Skin epidermis (tissue), 12 donors: ENCODE data around the gene LUC7L2.
"Not testable (repeated sequence)": the region's sequence is repeated elsewhere in the genome, so short reads cannot be mapped to it uniquely, and the experiment has no call there.

Source experiments
- H3K27ac ChIP-seq, 21 experiments: fragments of 200-600 bp; sonication (generic) in 11 of 21; one replicate each; pipeline ENCODE4 v1.5.0; 2020; ENCODE audit warnings: mild to moderate bottlenecking in 3 of 21, inconsistent platforms in 2 of 21, moderate library complexity in 2 of 21
- H3K4me3 ChIP-seq, 7 experiments: fragments of 200-600 bp; sonication (generic) in 2 of 7; one replicate each; pipeline ENCODE4 v1.5.0; 2020; ENCODE audit warnings: inconsistent platforms in 2 of 7, mild to moderate bottlenecking in 2 of 7, moderate library complexity in 1 of 7

The LUC7L2 gene, protein sequence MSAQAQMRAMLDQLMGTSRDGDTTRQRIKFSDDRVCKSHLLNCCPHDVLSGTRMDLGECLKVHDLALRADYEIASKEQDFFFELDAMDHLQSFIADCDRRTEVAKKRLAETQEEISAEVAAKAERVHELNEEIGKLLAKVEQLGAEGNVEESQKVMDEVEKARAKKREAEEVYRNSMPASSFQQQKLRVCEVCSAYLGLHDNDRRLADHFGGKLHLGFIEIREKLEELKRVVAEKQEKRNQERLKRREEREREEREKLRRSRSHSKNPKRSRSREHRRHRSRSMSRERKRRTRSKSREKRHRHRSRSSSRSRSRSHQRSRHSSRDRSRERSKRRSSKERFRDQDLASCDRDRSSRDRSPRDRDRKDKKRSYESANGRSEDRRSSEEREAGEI

DNA sequence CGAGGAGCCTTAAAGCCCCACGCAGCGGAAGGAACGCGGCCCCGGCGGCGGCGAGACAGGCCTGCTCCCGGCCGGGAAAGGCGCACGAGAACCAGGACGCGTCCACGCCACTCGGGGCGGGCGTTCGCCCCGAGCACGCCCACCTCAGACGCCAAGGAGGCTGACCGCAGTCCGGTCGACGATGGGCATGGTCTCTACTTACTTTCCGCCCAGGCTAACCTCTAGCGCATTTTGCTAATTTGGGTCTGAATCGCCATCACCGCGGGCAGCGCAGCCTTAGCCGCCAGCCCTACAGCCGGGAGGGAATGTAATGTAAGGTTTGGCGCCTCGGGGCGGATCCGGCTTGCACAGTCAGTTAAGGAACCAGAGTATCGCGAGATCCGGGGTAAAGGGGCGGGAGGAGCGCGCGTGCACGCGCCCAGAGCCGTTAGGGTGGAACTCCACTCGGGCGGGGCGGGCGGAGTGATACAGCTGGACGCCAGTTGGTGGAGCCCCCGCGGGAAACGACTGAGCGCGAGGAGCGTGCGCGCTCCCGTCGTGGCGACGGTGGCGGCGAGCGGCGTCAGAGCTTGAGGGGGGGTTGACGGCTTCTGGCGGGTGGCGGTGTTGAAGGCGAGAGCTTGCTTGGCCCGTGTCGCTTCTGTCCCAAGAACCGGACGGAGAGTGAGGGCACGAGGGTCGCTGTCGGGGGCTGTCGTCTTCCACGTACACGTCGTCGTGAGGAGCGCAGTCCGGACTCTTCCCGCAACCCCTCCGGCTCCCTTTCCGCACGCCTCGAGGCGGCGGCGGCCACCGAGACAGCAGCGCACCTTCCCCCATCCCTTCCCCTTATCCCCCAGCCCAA, at the start of gene LUC7L2:
TSS of gene LUC7L2 (plus strand) at position 529 of the 844 bp plus-strand sequence. CDS start 368 bp downstream, outside the sequence.
- peak within 1 kb of the TSS; percentile 64 to 98 (median 95) for H3K4me3 ChIP-seq
- peak within 1 kb of the TSS; percentile 92 to 100 (median 100) for H3K27ac ChIP-seq

DNA sequence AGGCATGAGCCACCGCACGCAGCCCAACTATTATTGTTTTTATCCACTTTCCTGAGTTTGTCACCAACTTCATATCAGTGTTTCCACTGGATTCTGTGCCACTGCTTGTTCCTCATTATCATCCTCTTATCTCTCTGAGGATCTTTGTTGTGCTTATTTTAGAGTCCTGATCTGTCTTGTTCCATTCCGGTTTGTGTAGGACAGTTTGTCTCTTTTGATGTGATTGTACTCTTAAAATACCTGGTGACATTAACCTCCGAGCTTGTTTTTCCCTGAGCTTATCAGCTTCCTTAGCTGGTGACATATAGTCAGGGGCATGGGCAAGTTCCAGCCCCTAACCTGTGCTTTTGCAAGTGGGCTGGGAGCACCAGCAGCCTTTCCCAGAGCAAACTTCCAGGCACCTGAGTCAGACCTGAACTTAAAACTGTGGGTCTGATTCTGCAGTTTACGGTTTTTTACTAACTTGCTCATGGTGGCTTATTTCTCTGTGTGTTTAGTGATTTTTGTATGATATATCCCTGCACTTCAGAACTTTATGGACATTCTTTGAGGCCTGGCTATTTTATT, 41.7 kb upstream of the LUC7L2 start:
- H3K4me3 ChIP-seq = no peak overlapping the region
- H3K27ac ChIP-seq = no peak overlapping the region

DNA sequence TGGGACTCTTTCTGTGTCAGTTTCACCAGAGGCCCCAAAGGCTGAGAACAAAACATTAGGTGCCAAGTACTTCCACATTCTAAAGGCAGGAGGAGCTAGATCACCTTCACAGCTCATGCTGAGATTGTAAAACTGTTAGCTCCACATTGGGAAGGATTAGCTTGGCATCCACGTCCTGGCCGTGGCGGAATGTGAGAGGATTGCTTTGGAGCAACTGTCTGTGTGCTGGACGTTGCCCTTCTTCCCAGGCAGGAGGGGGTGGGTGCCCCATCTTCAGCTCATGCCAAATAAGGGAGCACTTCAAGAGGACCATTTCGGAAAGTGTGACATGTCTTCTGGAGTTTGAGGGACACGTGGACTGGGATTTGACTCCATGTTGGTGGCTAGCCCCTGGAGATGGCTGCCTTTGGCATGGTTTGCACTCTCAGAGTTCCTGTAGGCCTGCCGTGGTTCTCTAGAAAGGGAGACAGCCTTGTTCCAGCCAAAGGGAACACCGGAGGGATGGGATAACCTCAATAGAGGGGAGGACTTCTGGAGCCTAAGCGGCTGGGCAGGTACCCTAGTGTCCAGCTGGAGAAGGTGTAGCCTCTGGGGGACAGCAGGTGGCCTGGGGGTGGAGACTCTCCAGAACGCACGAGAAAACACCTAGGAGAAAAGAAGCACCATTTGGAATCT, 38.5 kb upstream of the LUC7L2 start:
- Histone ChIP-seq H3K4me3 (no peak overlapping the region), H3K27ac (no peak overlapping the region)

DNA sequence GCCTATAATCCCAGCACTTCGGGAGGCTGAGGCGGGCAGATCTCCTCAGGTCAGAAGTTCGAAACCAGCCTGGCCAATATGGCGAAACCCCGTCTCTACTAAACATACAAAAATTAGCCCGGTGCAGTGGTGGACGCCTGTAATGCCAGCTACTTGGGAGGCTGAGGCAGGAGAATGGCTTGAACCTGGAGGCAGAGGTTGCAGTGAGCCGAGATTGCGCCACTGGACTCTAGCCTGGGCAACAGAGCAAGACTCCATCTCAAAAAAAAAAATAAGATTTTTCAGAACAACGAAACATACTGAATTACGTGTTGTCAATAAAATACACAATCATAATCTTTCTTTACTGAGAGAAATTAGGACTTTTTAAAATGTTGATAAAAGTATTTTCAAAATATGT, 35.0 kb upstream of the LUC7L2 start:
- not testable (repeated sequence) for H3K27ac ChIP-seq, H3K4me3 ChIP-seq

DNA sequence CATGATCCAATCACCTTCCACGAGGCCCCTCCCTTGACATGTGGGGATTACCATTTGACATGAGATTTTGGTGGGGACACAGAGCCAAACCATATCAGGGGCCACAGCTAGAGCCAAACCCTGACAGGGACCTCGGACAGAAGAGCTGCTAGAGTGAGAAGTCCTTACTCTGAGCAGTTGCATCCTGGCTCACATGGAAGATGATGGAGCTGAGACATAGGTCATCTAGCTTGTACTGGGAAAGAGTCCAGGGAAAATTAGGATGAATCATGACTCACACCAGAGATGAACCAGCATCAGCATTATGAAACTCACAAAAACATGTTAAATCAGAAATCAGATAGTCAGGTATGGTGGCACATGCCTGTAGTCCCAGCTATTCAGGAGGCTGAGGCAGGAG, 31.3 kb upstream of the LUC7L2 start:
- H3K27ac ChIP-seq = no peak overlapping the region

DNA sequence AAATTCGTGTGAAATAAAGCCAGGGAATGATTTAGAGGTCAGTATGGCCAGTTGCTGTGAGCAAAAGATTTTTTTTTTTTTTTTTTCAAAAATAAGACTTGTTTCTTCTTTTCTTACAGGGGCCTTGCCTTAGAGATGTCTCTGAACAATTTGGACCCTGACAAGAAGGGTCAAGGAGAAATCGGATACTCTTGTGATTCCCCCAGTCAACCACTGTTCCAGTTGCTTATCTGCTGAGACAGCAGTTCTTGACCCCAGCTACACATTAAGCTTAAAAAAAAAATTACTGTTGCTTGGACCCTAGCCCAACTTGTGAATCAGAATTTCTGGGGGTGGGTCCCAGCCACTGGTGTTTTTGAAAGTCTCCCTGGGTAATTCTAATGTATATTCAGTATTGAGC, 30.6 kb upstream of the LUC7L2 start:
- Histone ChIP-seq H3K4me3 (no peak overlapping the region), H3K27ac (no peak overlapping the region)

More for the DNA sequence above, 31.3 kb upstream of the LUC7L2 start:
- no peak overlapping the region for H3K4me3 ChIP-seq

DNA sequence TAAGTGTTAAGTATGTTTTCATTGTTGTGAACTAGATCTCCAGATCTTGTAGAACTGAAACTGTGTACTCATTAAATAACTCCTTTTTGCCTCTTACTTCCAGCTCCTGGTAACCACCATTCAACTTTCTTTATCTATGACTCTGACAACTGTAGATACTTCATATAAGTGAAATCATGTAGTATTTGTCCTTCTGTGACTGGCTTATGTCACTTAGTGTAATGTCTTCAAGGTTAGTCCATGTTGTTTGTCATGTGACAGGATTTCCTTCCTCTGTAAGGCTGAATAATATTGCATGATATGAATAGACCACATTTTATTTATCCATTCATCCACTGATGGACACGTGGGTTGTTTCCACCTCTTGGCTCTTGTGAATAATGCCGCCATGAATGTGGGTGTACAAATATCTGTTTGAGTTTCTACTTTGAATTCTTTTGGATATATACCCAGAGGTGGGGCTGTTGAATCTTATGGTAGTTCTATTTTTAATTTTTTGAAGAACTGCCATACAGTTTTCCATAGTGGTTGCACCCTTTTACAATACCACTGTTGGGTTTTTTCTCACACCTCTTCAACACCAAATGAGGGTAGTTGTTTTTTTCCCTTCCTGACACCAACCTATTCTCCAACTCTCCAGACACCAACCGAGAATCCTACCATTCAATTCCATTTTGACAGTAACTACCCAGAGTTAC, 29.2 kb upstream of the LUC7L2 start:
- Histone ChIP-seq H3K4me3 (no peak overlapping the region), H3K27ac (no peak overlapping the region)

DNA sequence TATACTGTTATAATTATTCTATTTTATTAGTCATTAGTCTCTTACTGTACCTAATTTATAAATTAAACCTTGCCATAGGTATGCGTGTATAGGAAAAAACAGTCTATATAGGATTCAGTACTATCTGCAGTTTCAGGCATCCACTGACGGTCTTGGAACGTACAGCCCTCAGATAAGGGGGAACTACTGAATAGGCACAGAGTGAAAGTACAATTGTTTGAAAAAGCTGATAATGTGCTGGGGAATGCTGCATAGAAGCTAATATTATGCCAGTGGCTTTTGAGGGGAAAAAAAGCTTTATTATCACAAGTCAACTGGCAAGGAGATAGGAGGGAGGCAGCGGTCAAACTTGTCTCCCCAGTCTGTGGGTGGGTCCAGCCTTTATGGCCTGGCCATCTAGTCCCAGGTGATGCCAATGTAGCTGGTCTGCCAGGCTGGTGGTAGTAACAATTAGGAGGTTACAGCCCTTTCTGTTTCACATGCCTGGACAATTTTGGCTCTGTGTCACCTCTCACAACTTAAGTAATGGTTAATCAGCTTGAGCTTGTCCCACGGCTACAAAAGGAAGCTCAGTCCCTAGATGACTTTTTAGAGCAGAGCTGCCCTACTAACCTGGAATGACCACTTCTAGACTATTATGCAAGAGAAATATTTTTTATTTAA, 26.9 kb upstream of the LUC7L2 start:
- H3K27ac ChIP-seq = no peak overlapping the region
- no peak overlapping the region for H3K4me3 ChIP-seq

DNA sequence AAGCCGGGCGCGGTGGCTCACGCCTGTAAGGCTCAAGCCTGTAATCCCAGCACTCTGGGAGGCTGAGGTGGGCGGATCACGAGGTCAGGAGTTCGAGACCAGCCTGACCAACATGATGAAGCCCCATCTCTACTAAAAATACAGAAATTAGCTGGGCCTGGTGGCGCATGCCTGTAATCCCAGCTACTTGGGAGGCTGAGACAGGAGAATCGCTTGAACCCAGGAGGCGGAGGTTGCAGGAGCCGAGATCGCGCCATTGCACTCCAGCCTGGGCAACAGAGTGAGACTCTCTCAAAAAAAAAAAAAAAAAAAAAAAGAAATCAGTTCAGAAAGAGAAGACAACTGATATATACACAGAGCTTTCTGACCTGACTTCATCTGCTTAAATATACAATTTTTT, 26.3 kb upstream of the LUC7L2 start:
- H3K27ac ChIP-seq, H3K4me3 ChIP-seq: not testable (repeated sequence)

DNA sequence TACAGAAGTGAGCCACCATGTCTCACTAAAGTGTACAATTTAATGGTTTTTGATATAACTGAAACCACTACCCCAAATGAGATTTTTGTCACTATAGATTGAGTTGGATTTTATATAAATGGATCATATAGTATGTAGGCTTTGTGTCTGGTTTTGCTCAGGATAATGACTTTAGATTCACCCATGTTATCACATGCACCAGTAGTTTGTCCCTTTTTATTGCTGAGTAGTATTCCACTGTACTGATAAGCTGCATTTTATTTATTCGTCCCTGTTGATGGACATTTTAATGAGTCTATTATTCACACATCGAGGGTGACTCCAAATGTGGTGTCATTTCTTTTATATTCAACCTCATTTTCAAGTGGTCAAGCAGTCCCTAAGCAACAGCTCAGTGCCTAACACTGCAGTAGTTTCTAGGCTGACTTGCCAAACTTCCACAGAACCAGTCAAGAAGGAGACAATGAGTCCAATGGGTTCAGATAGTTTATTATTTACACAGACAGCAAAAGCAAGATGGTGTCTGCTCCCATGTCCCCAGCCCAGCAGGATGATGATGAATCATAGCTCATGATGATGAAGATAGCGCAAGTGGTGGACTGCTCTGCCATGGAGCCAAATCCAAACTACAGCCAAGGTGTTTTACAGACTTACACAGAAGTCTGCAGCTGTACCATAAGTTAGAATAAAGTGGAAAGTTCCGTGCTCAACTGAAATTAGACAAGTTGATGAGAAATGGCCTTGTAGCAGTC, 25.1 kb upstream of the LUC7L2 start:
- no peak overlapping the region for H3K27ac ChIP-seq
- no peak overlapping the region for H3K4me3 ChIP-seq

DNA sequence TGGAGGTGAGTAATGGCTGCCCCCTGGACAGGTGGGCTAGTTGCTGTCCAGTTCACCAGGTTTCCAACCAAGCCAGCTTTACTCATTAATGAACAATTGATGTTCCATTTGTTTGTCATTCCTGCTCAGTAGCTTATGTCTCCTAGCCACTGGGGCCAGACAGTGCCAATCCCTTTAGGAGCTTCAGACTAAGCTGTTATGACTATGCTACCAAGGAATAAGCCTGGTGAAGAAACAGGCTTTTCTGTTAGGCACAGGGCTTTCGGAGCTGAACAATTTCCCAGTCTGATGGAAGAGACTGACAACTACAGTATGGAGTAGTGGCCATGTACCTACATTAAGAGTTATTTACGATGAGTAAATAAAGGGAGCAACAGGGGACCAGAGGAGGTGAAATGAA, 20.7 kb upstream of the LUC7L2 start:
- Histone ChIP-seq H3K27ac (no peak overlapping the region), H3K4me3 (no peak overlapping the region)

DNA sequence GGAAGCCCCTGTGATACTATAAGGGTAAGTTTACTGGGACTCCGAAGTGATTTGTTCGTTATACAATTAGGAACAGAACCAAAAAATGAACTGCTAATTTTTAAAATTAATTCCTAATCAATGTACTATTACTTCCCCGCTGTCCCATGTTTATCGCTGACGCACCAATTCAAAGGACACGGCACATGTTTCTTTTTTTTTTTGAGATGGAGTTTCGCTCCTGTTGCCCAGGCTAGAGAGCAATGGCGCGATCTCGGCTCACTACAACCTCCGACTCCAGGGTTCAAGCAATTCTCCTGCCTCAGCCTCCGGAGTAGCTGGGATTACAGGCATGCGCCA, 20.0 kb upstream of the LUC7L2 start:
- peak overlapping the region; percentile 1 to 100 (median 98) for H3K27ac ChIP-seq
- peak overlapping the region; percentile 77 to 96 (median 87) for H3K4me3 ChIP-seq

DNA sequence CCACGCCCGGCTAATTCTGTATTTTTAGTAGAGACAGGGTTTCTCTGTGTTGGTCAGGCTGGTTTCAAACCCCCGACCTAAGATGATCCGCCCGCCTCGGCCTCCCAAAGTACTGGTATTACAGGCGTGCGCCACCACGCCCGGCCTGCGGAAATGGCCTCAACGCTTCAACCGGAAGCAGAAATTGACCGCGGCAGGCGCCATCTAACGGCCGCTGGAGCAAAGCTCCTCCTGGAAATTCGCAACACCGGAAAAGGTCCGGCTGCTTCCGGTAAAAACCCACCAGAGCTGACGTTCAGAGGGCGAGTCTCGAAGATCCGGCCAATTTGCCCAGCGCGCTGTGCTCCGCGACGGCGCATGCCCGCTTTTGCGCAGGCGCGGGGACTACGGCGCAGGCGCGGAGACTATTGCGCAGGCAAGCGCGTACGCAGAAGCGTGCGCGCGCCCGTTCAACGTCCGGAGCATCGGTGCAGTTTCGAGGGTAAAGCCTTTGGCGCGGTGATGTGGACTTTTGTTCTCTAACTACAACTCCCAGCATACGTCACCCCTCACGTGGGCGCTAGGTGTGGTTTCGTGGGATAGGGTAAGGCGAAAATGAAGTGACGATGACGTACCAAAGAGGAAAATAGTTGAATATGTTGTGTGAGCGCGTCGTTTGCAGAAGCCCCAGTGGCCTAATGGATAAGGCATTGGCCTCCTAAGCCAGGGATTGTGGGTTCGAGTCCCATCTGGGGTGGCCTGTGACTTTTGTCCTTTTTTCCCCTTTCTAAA, 19.5 kb upstream of the LUC7L2 start:
- peak overlapping the region; percentile 77 to 96 (median 87) for H3K4me3 ChIP-seq
- H3K27ac ChIP-seq = peak overlapping the region; percentile 92 to 100 (median 98)

DNA sequence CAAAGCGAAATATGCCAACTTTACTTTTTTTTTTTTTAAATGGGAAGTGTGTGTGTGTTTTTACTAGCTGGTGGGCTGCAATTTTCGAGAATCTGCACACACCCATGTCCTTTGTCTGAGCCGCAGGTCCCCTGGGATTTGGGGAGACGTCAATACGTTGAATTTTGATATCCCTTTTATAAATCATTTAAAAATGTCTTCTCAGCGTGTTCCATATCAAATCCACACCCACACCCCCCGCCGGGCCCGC, 19.0 kb upstream of the LUC7L2 start:
- Histone ChIP-seq H3K27ac (peak overlapping the region; percentile 92 to 100 (median 98)), H3K4me3 (peak overlapping the region; percentile 77 to 96 (median 87))

DNA sequence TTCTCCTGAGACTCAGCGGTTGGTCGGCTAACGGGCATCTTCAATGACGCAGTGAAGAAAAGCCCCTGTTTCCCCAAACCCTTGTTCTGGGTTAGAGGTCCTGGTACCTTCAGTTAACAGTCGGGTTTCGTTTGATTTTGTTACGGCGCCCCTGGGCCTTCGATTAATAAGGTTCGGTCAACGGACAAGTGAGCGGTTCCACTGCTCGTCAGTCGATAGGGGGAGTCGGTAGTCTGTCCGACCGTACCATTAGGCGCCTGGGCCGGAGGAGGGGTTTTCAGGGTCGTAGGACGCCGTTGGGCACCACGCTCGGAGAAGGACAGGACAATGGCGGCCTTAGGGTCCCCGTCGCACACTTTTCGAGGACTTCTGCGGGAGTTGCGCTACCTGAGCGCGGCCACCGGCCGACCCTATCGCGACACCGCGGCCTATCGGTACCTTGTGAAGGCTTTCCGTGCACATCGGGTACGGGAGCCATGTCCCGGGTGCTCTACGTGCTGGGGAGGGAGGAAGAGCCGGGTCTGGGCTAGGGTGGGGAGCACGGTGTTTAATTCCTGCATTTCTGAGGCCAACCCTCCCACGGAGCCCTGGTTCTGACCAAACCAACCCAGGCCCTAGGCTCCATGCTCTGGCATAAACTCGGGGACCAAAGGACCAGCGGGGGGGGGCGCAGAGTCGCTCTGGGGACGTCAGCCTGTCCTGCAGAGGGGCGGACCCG, 18.5 kb upstream of the LUC7L2 start, which contains the start of gene FMC1:
TSS of gene FMC1 (plus strand) at position 280 of the 718 bp plus-strand sequence. CDS start at position 328, 48 bp downstream.
- Histone ChIP-seq H3K4me3 (peak within 1 kb of the TSS; percentile 77 to 96 (median 87)), H3K27ac (peak within 1 kb of the TSS; percentile 92 to 100 (median 98))

DNA sequence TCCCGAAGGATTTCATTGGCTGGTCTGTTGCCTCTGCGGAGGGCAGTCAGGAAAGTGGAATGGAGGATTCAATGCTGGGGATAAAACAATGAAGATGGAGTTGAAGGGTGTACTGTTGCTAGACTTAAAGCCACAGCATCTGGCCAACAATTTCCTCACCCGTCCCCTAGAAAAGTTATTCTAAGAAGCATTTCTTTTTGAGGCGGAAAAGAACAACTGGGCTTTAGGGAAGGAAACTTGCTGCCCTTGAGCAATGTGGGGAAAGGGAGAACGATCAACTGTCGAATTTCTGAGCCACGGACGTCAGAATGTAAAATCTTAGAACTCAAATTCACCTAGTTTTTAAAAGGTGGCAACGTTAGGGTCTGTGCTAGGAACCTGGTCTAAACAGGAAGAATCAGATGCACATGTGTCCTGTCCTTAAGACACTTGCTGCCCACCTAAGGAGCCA, 17.9 kb upstream of the LUC7L2 start:
- H3K4me3 ChIP-seq = peak overlapping the region; percentile 77 to 96 (median 87)
- peak overlapping the region in 20 of 21 experiments; percentile 92 to 100 (median 98) for H3K27ac ChIP-seq

DNA sequence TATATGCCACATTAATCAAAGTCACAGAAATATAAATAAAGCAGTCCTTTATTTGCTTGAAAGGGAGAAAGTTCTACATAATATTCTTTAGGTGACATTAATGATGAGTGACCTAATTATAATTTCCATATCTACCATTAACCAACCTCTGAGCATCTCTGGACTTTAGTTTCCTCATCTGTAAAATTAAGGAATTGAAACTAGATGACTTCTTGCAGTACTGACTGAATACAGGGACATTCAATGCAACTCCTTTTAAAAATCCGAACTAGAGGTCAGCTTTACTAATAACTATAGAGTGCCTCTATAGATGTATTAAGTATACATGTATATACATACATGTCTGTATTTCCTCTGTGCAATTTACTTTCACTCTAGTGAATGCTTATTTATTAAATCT, 14.7 kb upstream of the LUC7L2 start:
- H3K4me3 ChIP-seq = no peak overlapping the region

More for the DNA sequence above, 14.7 kb upstream of the LUC7L2 start:
- no peak overlapping the region for H3K27ac ChIP-seq
